Measurements from ENCODE around the gene CBX6.
"Not testable (repeated sequence)": the region's sequence is repeated elsewhere in the genome, so short reads cannot be mapped to it uniquely, and the experiment has no call there.

CBX6 gene

DNA sequence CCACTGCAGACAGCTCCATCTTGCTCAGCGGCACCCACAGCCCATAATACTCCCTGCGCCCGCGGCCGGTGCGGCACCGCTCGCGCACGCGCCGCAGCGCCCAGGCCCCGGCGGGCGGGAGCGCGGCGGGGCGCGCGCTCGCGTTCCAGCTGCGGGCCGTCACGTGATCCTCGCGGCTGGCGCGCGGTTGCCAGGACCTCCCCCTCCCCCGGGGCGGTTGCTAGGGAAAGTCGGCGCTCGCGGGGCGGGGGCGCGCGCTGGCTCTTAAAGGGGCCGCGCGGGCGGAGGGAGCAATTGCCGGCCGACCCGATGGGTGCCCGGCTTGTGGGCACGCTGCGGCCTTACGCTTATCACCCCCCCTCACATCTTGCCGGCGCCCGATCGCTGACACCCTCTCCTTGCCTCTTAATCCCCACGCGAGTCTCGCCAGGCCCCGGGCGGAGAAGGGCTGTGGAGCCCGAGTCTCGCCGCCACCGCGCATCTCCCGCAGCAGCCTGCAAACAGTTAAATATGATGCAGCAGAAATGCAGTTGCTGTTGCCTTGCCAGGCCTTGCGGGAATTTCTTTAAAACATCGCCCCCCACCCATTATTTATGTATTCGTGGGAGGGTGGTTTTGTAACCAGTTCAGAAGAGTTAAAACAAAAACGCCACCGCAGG lies at the start of gene CBX6:
TSS of gene CBX6 (minus strand) at position 45 of the 659 bp plus-strand sequence. CDS start at position 19, 26 bp downstream.
- DNase-seq: peak; percentile 97

GRCh38 chr22:38921806-38922205 lies 49.8 kb upstream of the CBX6 start:
- DNase-seq: no peak

DNA sequence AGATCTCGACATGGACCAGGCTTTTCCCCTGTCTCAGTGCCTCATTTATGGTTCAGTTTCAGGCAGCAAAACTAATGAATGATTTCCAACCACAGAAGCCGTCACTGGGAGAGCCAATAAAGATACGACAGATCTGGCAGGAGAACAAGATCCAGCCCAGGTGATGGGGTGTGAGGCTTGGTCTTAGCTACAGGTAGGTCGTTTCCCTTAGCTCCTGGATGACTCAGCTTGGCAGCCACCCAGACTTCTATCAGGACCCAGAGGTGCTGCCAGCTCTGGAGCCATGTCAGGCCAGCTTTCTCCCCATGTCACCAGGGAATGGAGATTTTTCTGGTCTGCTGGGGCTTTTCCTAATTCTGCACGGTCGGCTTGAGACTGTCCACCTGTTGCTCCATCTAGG lies 49.1 kb upstream of the CBX6 start:
- DNase-seq: no peak

GRCh38 chr22:38919631-38920190 lies 47.7 kb upstream of the CBX6 start:
- no peak for DNase-seq

- no peak for DNase-seq
Observed at GRCh38 chr22:38911434-38911833, 39.4 kb upstream of the CBX6 start.

GRCh38 chr22:38907767-38908166 lies 35.8 kb upstream of the CBX6 start:
- no peak for DNase-seq

- DNase-seq: no peak
Observed at GRCh38 chr22:38906052-38906451, 34.0 kb upstream of the CBX6 start.

- not testable (repeated sequence) for DNase-seq
Observed at GRCh38 chr22:38904052-38904617, 32.1 kb upstream of the CBX6 start.

GRCh38 chr22:38901111-38901641 lies 29.2 kb upstream of the CBX6 start:
- no peak for DNase-seq

- no peak for DNase-seq
Observed at GRCh38 chr22:38900677-38901076, 28.7 kb upstream of the CBX6 start.

DNA sequence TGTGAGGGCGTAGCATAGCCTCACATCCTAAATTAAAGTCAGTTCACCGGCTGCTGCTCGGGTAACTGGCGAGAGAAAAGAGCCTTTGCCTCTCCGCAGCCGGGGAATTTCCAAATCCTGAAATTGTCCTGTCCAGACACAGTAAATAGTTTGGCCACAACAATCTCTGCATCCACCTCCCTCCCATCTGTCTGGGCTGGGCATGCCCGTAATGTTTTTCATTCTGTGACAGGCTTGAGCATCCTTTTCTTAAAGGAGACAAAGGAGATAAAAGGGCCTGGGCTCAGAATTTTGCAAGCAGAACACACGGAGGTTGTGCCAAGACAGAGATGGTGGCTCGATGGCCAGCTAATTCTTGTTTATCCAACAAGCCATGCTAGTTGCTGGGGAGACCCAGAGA lies 19.2 kb upstream of the CBX6 start:
- no peak for DNase-seq

DNA sequence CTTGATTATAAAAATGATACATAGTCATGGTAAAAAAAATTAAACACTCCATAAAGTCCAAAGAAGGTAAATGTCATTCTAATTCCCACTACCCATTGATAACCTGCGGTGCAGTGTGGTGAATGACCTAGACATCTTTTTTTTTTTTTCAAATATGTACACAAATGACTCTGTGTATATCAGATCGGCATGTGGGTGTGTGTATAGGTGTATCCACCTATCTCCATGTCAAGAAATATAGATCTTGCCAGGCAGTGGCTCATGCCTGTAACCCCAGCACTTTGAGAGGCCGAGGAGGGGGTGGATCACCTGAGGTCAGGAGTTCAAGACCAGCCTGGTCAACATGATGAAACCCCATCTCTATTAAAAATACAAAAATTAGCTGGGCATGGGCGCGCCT lies 18.4 kb upstream of the CBX6 start:
- no peak for DNase-seq

DNA sequence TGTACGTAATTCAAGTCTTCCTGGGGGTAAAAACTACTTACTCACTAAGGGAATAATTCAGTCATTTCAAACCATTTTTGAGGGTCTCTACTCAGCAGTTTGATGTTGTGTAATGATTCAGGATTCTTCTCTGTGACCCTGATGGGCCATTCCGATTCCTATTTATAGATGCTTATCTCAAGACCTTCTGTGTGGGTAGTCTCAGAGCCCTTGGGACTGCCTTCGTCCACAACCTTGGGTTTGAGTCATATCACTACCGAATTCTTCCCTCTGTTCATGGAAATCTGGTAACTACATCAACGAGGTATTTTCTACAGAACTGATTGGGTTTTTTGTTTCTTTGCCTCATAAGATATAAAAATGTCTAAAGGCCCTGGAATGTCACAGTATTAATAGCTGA lies 14.3 kb upstream of the CBX6 start:
- DNase-seq: no peak

DNA sequence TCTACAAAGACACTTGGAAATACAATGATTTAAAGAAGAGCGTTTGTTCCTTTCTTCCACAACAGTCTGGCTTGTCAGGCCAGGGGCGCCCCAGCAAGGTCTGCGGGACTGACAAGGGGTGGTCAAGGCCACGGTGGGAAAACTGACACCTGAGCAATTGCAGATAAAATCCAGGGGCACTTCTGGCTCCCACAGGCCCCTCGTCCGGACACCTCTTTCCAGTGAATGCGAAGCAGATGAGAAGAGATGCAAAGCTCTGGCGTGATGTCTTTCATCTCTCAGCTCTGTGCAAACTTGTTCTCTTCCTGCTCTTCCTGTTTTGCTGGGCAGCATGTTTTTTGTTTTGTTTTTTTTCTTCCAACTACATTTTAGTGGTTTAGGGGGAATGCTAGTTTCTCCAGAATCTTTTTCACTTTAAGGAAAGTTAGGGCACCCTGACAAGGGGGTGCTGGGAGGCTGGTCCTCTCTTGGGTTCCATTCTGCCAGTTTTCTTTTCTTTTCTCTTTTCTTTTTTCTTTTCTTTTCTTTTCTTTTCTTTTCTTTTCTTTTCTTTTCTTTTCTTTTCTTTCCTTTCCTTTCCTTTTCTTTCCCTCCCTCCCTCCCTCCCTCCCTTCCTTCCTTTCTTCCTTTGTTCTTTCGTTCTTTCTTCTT lies 11.1 kb upstream of the CBX6 start:
- DNase-seq: no peak

DNA sequence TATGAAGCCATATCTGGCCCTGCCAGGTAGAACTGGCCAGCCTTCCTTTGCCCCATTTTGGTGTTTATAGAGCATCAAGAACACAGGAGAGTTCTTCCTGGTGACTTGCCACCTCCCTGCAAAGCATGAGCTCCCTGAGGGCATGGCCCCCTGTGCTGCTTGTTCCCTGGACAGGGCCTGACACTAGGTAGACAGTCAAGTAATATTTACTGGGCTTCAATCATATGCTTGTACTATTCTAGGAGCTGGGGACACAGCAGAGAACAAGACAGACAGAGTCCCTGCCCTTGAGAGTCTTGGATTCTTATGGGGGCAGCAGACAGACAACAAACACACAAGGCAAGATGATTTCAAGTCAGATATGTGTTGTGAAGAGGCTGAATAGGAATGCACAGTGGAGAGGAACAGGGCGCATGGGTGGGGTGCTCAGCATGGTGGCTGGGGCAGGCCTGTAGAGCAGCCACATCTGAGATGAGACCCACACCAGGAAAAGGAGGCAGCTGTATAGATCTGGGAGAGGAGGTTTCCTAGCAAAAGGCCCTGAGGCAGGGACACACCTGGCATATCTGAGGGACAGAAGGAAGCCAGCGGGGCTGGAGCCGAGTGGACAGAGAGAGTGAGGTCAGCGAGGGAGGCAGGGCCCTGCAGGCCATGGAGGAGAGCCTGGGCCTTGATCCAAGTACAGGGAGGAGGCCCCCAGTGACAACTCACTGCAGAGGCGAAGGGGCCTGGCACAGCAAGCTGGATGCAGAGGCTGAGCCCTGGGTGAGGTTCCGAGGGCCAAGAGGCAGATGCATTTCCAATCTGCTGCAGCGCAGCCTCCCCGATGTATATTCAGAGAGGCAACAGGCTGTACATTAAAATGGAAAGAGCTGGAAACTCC lies 10.2 kb upstream of the CBX6 start:
- peak; percentile 68 for DNase-seq

DNA sequence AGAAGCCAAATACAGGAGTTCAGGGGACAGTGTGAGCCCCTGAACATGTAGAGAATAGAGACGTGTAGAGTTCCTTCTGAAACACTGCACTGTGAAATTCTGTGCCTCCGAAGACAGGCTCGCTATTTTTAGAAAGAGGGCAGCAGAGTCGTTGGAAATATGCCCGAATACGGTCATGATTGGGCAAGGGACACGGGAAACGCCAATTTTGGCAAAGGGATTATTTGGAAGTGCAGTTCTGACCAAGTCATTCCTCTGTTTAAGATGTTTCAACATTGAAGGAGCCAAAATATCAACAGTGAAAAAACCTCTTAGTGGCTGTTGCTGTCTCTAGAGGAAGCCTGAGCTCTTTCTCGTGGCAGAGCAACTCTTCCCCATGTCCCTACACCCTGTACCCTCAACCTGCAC lies 9.5 kb upstream of the CBX6 start:
- DNase-seq: peak; percentile 77

DNA sequence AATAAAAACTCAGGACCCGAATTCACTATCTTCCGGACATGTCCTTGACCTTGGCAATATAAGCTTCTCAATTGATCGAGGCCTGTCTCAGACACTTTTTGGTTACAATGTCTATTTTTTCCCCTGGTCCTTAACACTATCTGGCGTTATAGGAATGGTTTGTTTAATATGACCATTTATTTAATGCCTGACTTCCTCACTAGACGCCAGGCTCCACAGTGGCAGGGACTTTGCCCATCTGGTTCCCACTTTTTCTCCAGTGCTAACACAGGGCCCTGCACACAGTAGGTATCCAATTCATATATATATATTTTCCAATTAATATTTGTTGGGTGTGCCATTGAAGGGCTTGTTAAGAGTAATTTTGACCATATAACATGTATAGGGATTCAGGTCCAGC lies 7.9 kb upstream of the CBX6 start:
- DNase-seq: no peak

DNA sequence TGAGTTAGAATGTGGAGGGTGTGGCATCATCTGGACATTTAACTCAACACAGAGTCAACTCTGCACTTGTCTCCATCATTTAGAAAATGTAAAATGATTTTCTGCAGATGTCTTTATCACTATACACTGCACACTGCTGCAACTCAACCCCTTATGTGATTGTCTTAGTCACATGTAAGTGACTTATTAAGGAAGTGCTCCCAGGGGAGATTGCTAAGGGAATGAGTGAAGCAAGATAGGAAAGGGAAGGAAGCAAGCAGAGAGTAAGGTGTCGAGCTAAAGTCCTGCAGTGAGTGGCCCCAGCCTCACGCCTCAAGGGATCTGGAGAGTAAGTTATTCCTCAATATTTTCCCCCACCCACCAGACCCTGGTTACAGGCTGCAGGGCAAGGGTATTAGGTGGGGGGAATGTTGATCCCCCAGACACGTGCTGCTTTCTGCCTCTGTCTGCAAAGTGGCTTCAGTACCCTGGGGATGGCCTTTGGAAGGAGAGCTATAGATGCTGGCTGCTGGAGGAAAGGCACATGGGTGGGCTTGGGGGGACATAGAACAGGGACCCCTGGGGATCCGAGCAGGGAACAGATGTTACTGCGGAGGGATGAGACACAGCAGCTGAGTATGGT lies 7.2 kb upstream of the CBX6 start:
- no peak for DNase-seq

GRCh38 chr22:38878001-38878400 lies 6.0 kb upstream of the CBX6 start:
- no peak for DNase-seq

- no peak for DNase-seq
Observed at GRCh38 chr22:38874529-38875222, 2.7 kb upstream of the CBX6 start.

Data from right hindlimb (tissue), 1 donor.